Measurements from ENCODE around the gene SAP25. TPM values are rescaled to one million over a fixed set of nuclear protein-coding genes. Genes with fewer than 3 reads are reported as not detected.
A peak's percentile ranks its signal among the peaks of the same experiment; 100 is the strongest.

SAP25 gene
- total and polyA plus RNA-seq, 12 donors, result 0.36 to 2.3 (median 0.70) TPM; not detected in 5

DNA sequence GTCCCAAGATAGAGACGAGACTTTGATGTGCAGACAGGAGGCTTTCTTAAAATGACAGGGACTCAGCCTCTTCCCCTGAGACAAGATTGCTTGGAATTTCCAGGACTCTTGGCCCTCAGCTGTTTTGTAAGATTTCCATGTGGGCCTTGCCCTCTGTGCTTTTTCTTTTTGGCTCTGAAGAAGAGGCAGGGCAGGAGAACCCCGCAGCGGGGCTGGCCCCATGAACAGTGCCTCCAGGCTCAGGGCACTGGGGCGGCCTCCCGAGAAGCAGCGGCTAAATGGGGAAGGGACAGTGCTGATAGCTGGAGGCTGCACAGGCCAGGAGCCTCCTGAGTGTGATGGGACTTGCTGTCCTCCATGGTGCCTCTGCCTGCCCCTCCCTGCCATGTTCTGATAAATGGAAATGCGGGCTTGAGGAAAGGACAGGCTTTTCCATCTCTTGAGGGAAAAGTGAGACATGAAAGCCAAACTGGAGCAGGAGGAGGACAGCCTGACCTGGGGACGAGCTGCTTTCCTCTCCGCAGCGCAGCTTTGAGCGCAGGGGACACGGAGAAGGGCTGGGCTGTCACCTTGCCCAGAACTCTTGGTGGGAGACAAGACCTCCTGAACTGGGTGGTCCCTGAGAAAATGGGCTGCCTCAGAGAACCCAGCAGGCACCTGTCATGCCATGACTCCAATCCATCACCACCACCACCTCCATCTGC lies 12.1 kb downstream of the SAP25 start:
- peaks cover 0 to 21% (median 6%) of the 10 kb centered on the region in 9 donors for H3K4me1 ChIP-seq
- intact Hi-C loops (cut with DNase I), result loop anchor here in 8 of 10 donors (2.0 to 5.0 kb wide), 5 partner anchors 93 to 166 kb away; partner anchors contain the start of gene GIGYF1 (in 6 of the 8)
- DNase-seq (no peak), ATAC-seq (no peak)
- no peak overlapping the region for H3K4me3 ChIP-seq
- H3K27ac ChIP-seq, result no peak overlapping the region
- H3K27me3 ChIP-seq, result no peaks in the 10 kb centered on the region
- H3K36me3 ChIP-seq, result peaks cover 0 to 57% (median 2%) of the 10 kb centered on the region in 9 donors
- WGBS, 2 donors, result 88 to 93% methylated on average over 12 of the region's 12 CpGs
- no peaks in the 10 kb centered on the region for H3K9me3 ChIP-seq
- TF ChIP-seq, protein P1, sequence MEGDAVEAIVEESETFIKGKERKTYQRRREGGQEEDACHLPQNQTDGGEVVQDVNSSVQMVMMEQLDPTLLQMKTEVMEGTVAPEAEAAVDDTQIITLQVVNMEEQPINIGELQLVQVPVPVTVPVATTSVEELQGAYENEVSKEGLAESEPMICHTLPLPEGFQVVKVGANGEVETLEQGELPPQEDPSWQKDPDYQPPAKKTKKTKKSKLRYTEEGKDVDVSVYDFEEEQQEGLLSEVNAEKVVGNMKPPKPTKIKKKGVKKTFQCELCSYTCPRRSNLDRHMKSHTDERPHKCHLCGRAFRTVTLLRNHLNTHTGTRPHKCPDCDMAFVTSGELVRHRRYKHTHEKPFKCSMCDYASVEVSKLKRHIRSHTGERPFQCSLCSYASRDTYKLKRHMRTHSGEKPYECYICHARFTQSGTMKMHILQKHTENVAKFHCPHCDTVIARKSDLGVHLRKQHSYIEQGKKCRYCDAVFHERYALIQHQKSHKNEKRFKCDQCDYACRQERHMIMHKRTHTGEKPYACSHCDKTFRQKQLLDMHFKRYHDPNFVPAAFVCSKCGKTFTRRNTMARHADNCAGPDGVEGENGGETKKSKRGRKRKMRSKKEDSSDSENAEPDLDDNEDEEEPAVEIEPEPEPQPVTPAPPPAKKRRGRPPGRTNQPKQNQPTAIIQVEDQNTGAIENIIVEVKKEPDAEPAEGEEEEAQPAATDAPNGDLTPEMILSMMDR (IDR thresholded peaks at IDR 0.05), result no peak

DNA sequence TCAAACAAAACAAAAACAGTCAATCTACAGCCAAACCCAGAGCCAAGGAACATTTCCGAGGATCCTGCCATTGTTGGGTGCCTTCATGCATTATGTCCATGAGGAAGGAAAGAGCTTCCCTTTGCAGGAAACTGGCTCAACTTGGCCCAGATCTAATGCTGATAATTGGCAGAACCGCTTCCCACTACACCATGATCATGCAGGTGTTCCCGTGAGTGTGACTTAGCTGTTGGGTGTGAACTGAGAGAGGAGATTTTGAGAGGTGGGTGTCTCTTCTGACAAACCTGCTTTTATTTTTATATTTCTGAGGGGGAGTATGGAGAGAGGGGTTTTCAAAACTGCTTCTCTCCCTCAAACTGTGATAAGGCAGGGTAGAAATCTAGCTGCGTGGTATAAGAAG lies 14.6 kb downstream of the SAP25 start:
- H3K27ac ChIP-seq, result peak overlapping the region in 1 of 10 donors; percentile 23
- no peaks in the 10 kb centered on the region for H3K27me3 ChIP-seq
- H3K36me3 ChIP-seq, result peaks cover 0 to 79% (median 15%) of the 10 kb centered on the region in 9 donors
- no peak overlapping the region for H3K4me3 ChIP-seq
- 74 to 85% methylated on average over 4 of the region's 4 CpGs for WGBS, 2 donors
- DNase-seq, result no peak
- intact Hi-C loops (cut with DNase I), result loop anchor here in 5 of 10 donors (1.0 to 5.0 kb wide), 4 partner anchors 77 to 92 kb away; partner anchors contain the start of gene NYAP1 (in 1 of the 5)
- no peak for ATAC-seq
- H3K4me1 ChIP-seq, result peaks cover 0 to 26% (median 6%) of the 10 kb centered on the region in 9 donors
- TF ChIP-seq, protein P1 (IDR thresholded peaks at IDR 0.05), result no peak
- H3K9me3 ChIP-seq, result no peaks in the 10 kb centered on the region

DNA sequence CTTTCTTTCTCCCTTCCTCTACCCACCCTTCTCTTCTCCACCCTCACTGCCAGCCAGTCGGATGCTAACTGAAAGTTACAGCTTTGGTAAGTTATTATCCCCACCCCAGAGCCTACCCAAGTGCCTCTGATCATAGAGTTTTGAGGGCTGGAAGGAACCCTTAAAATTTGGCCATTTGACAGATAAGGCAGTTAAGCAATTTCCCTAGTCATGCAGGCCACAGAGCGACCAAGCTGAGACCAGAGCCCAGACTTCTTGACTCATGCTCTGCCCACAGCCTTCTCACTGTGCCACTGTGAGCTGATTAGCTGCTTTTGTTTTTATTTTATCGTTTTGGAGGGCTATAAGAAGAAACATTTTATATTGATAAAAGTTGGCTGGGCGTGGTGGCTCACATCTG lies 17.2 kb downstream of the SAP25 start:
- DNase-seq (no peak), ATAC-seq (no peak)
- Histone ChIP-seq H3K9me3 (no peaks in the 10 kb centered on the region), H3K4me3 (no peak overlapping the region), H3K27ac (peak overlapping the region in 1 of 10 donors; percentile 26), H3K36me3 (peaks cover 0 to 87% (median 19%) of the 10 kb centered on the region in 9 donors), H3K27me3 (no peaks in the 10 kb centered on the region), H3K4me1 (peaks cover 0 to 20% (median 6%) of the 10 kb centered on the region in 9 donors)
- TF ChIP-seq, protein P1 (IDR thresholded peaks at IDR 0.05), result no peak
- 78 to 82% methylated on average over 4 of the region's 4 CpGs for WGBS, 2 donors
- intact Hi-C loops (cut with DNase I), result loop anchor here in 2 of 10 donors (5.0 kb wide), 2 partner anchors 74 to 89 kb away; partner anchors contain the start of gene NYAP1 (in 1 of the 2)

DNA sequence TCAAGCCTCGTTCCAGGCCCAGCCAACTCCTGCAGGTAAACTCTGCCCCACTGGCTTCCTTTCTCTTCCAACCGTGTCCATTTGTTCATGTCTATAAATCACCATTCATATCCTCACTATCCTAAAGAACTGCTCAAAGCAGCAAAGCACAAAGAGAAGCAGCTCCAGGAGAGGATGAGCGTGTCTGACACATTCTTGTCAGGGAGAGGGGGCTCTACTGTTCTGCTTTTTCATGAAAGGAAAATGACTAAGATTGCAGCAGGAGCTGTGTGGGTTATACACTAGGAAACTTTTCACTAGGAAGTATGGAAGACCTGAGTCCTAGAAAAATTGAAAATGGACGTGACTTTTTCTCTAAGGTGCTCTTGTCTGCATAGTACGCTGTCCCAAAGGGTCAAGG lies 18.0 kb downstream of the SAP25 start:
- Histone ChIP-seq H3K36me3 (peaks cover 0 to 87% (median 19%) of the 10 kb centered on the region in 9 donors), H3K4me3 (no peak overlapping the region), H3K9me3 (no peaks in the 10 kb centered on the region), H3K27ac (no peak overlapping the region), H3K4me1 (peaks cover 0 to 20% (median 6%) of the 10 kb centered on the region in 9 donors), H3K27me3 (no peaks in the 10 kb centered on the region)
- TF ChIP-seq, protein P1 (IDR thresholded peaks at IDR 0.05), result no peak
- ATAC-seq (no peak), DNase-seq (no peak)
- WGBS, 2 donors, result 90 to 91% methylated on average over 5 of the region's 5 CpGs
- intact Hi-C loops (cut with DNase I), result loop anchor here in 2 of 10 donors (5.0 kb wide), 2 partner anchors 73 to 88 kb away; partner anchors contain the start of gene NYAP1 (in 1 of the 2)
